PFSK-1 (cell line): ENCODE measurements around the gene ARHGEF18.

Source experiments
- POLR2AphosphoS5 ChIP-seq: IDR thresholded peaks from 2 replicates; pipeline ENCODE4 v1.6.1; 2012; ENCODE audit warnings: low read depth, mild to moderate bottlenecking, control low read depth, low read length, moderate library complexity
- TAF1 ChIP-seq: IDR thresholded peaks from 2 replicates; pipeline ENCODE4 v1.6.1; 2012; ENCODE audit warnings: low read length, control low read depth, borderline replicate concordance; ENCODE audit not compliant: insufficient read depth

GRCh38 chr19:7372810-7373209 lies 24.1 kb downstream of the ARHGEF18 start:
- TF ChIP-seq POLR2AphosphoS5 (no peak), TAF1 (no peak)
